Metanephros (tissue), 2 donors: ENCODE data around the gene DRG1. TPM values are rescaled to one million over a fixed set of nuclear protein-coding genes. Genes with fewer than 3 reads are reported as not detected.

ENCODE experiments used
- small RNA-seq: library from RNA; depleted of rRNA; stranded (forward); fragments of <200 nt; gene quantifications from one replicate; pipeline ENCODE3, GENCODE V24; 2014; ENCODE audit warnings: low replicate concordance
- total RNA-seq: library from RNA; depleted of rRNA; stranded (reverse); fragments of >200 nt; gene quantifications from one replicate; pipeline ENCODE4 v1.2.3, GENCODE V29; 2014

DRG1 gene, protein sequence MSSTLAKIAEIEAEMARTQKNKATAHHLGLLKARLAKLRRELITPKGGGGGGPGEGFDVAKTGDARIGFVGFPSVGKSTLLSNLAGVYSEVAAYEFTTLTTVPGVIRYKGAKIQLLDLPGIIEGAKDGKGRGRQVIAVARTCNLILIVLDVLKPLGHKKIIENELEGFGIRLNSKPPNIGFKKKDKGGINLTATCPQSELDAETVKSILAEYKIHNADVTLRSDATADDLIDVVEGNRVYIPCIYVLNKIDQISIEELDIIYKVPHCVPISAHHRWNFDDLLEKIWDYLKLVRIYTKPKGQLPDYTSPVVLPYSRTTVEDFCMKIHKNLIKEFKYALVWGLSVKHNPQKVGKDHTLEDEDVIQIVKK
- total RNA-seq, result 43.3 TPM

GRCh38 chr22:31399211-31400022 lies at the start of gene DRG1:
DRG1 (plus strand) TSS chr22:31399604; CDS start chr22:31399684, 80 bp downstream.

Small RNA genes within 50 kb of the gene (small RNA-seq; reads per million reads assigned to genes)
- not detected for gene RNU6-28P
- not detected for gene RNU6-338P

Other genes with a start within 250 kb of the DRG1 start
- 30.5 TPM for gene RNF185, start 239.4 kb upstream of the DRG1 start, total RNA-seq
- 55.2 TPM for gene LIMK2, start 187.3 kb upstream of the DRG1 start, total RNA-seq
- 23.6 TPM for gene PIK3IP1, start 107.1 kb upstream of the DRG1 start, total RNA-seq
- 47.2 TPM for gene PATZ1, start 53.3 kb upstream of the DRG1 start, total RNA-seq
- 14.8 TPM for gene EIF4ENIF1, start 90.2 kb downstream of the DRG1 start, total RNA-seq
- gene SFI1, start 96.9 kb downstream of the DRG1 start, total RNA-seq, result 35.3 TPM